ENCODE measurements around the gene SH2D2A.
A peak's percentile ranks its signal among the peaks of the same experiment; 100 is the strongest.

SH2D2A gene

GRCh38 chr1:156822680-156823079 is 6.0 kb upstream of the SH2D2A start:
- DNase-seq: no peak

- no peak for DNase-seq
Observed at GRCh38 chr1:156821801-156822200, 5.2 kb upstream of the SH2D2A start.

- peak; percentile 36 for DNase-seq
Observed at GRCh38 chr1:156815961-156816422, 656 bp downstream of the SH2D2A start.

DNA sequence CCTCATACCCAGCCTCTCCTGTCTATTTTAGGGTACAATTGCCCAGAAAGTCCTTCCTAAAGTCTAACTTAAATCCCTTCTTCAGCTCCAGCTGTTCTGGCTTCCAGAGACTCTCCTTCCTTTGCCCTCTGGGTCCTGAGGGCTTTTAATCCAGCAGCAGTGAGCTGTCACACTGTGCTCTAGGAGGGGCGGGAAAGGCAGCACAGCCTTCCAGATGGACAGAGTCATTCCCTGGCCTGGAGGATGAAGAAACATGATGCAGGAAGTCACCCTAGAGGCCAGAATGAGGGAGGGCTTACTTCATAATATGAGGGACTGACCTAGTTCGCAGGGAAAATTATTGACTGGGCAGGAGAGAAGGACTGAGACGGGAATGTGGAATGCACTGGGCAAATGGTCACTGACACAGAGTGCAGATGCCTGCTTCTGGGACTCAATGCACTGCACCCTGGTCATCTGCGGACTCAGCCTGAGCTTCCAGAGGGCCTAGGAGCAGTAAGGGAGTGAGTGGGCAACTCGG is 1.3 kb downstream of the SH2D2A start:
- DNase-seq: peak; percentile 90

- DNase-seq: no peak
Observed at GRCh38 chr1:156814571-156815260, 1.9 kb downstream of the SH2D2A start.

DNA sequence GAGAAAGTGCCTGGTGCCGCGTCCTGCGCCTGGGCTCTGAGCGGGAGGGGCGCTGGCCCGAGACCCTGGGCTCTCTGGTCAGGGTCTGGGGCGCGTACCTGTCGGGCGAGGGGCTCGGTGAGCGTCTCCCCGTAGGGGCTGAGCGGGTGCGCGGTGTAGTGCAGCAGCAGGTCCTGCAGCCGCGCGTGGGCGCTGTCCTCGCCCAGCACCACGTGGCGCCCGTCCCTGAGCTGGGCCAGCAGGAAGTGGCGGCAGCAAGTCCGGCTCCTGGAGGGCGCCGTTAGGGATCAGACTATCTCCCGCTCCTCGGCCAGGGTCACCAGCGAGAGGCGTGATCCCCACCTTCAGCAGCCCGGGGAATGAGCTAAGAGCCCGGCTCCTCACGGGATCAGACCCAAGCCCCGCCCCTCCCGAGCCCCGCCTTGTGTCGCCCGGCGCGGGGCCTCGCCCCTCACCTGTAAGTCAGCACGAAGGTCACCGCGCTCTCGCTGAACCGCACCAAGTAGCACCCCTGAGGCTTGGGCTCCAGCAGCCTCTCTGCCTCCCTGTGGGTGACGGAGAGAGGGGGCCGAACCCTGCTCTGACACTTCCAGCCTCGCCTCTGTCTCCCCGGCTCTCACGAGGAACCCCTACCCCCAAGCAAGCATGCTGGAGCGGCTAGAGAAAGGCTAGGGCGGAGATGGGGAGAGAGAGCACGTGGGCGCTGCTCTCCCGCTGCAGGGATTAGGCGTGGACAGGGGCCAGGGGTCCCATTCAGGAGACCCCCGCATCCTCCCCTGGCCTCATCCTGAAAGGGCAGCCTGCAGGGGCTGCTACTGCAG is 2.7 kb downstream of the SH2D2A start:
- DNase-seq: peak; percentile 92

GRCh38 chr1:156813298-156813697 is 3.4 kb downstream of the SH2D2A start:
- DNase-seq: no peak

- no peak for DNase-seq
Observed at GRCh38 chr1:156812293-156812990, 4.2 kb downstream of the SH2D2A start.

- DNase-seq: peak; percentile 60
Observed at GRCh38 chr1:156811168-156811567, 5.5 kb downstream of the SH2D2A start.

DNA sequence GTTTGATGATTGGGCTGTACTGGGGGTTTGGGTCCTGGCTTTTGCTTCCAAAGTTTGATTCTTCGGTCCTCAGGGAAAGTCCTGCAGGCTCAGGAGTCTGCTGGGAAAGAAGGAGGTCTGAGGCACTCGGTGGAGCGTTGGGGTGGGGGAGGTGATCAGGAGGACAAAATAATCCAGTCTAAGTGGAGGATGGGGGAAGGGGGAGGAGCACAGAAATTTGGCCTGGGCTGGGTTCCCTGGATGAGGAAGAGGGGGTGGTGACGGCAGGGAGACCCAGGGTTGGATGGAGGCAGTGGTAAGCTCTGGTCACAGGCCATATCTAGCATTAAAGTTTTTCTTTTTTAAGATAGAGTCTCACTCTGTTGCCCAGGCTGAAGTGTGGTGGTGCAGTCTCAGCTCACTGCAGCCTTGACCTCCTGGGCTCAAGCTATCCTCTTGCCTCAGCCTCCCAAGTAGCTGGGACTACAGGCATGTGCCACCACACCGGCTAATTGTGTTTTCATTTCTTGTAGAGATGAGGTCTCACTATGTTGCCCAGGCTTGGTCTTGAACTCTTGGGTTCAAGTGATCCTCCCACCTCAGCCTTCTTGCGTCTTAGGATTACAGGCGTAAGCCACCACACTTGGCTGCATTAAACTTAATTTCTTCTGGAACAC is 6.8 kb downstream of the SH2D2A start:
- DNase-seq: peak; percentile 91

- peak; percentile 91 for DNase-seq
Observed at GRCh38 chr1:156809281-156809680, 7.4 kb downstream of the SH2D2A start.

DNA sequence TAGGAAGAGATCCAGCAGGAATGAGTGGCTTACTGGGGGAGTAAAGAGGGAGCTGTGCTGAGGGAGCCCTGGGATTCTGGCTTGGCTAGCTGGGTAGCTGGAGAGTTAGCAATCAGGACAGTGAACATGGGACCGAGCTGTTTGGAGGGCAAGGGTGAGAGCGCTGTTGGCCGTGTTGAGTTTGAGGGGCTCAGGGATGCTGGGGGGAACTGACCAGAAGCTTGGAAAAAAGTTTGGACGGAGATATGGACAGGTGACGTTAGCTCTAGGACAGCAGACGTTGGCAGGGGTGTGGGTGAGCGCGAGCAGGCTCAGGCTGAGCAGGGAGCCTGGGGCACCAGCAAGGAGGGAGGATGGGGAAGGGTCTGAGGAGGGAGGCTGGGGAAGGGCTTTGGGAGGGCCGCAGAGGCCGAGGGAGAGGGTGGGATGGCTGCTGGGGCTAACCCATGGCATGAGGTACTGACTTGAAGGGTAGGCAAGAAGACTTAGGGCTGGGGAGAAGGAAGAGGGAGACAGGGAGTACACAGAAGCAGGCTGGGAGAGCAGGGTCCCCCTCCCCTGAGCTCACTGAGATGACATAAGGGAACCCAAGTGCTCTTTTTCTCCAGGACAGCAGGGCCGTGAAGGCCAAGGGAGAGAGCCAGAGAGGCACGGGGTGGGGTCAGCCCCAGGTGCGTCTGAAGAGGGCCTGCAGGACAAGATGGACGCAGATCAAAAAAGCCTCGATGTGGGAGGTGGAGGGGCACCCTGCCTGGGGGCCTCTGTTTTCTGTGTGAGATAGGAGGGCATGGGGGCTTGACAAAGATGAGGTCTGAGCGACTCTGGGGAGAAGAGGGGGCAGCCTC is 8.2 kb downstream of the SH2D2A start:
- DNase-seq: no peak

- no peak for DNase-seq
Observed at GRCh38 chr1:156807627-156808026, 9.0 kb downstream of the SH2D2A start.

DNA sequence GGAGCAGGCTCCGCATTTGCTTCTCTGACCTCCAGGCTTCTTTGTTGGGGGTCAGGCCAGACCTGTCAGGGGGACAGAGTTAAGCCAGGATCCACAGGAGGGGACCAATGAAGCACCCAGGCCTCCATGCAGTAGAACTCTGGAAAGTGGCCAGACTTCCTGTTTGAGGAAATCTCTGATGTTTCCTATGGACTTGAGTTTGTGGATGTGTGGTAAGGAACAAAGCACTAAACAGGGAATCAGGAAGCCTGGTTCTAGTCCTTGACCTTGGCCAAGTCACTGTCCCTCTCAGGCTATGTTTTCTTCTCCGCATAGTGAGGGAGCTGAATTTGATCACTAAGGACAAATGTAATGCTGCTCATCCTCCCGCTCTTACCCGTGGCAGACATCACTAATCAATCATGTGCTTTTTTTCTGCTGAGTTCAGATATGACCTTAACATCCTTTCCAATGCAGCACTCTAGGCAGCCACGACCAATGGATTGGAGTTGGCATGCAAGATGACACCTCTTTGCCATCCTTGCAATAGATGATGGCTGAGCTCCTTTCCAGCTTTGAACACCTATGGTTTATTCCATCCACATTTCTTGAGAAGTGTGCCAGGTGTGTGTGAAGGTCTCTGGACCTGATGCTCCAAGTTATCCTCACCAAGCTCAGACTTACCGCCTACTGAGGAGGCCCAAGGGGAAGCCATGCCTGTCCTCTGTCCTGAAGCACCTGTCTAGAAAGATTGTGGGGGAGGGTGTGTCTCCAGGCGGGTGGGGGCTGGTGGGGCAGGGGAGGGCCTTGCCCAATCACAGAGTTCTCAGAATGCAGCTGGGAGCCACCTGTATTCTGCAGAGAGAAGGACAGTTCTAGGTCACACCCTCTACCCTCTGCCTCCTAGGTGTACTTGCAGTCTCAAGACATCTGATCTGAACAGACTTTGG is 9.9 kb downstream of the SH2D2A start:
- DNase-seq: no peak

DNA sequence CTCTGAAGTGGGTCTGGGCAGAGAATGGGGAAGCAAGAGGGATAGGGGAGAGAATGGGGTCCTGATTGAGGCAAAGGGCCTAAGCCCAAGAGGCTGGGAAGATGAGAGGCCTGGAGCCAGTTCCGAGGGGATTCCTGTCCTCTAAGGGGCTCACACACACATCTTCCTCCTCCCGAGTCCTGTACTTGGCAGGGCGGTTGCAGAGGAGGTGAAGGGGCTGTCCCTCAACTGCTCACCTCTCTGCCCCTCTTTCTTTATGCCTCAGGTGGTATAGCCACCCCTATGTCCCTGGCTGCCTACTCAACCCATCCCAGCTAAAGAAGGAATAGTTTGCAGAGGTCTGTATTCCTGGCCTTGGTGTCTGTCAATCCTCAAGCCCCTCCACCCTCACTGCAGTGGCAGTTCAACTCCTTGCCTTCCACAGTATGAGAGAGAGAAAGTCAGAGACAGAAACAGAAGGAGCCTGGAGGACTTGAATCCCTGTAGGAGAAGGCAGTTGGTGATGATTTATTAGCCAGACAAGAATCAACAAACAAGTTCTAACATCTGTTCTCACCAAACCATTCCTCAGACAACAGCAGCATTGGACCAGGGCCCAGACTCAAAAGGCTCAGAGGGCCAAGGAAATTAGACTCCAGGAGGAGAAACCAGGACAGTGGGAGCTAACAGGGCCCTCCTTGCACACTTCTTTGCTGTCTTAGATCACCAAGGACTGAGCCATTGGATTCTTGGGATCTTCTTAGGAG is 10.7 kb downstream of the SH2D2A start:
- peak; percentile 73 for DNase-seq

- DNase-seq: peak; percentile 99
Observed at GRCh38 chr1:156804572-156805243, 11.9 kb downstream of the SH2D2A start.

- peak; percentile 74 for DNase-seq
Observed at GRCh38 chr1:156804026-156804425, 12.6 kb downstream of the SH2D2A start.

- DNase-seq: no peak
Observed at GRCh38 chr1:156803086-156803851, 13.4 kb downstream of the SH2D2A start.
